Measurements from ENCODE around the gene ERICH6.

DNA sequence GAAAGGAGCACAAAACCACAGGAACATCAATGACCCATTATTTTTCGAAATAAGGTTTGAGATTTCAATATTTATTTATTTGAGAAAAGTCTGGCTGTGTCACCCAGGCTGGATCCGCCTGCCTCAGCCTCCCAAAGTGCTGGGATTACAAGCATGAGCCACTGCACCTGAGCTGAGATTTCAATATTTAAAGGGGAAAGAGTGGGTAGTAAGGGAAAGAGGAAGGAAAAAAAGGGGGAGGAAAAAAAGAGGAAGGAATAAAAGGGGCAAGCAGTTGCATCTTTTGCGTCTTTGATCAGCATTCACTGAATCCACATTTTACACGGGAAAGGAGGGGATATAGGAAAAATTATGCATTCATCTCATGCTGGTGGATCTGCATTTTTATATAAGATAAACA is 47.4 kb downstream of the ERICH6 start:
- TF ChIP-seq, protein P1, sequence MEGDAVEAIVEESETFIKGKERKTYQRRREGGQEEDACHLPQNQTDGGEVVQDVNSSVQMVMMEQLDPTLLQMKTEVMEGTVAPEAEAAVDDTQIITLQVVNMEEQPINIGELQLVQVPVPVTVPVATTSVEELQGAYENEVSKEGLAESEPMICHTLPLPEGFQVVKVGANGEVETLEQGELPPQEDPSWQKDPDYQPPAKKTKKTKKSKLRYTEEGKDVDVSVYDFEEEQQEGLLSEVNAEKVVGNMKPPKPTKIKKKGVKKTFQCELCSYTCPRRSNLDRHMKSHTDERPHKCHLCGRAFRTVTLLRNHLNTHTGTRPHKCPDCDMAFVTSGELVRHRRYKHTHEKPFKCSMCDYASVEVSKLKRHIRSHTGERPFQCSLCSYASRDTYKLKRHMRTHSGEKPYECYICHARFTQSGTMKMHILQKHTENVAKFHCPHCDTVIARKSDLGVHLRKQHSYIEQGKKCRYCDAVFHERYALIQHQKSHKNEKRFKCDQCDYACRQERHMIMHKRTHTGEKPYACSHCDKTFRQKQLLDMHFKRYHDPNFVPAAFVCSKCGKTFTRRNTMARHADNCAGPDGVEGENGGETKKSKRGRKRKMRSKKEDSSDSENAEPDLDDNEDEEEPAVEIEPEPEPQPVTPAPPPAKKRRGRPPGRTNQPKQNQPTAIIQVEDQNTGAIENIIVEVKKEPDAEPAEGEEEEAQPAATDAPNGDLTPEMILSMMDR (IDR thresholded peaks at IDR 0.05; ENCODE audit: low read depth, low read length): no peak
- TF ChIP-seq EZH2phosphoT487 (IDR thresholded peaks at IDR 0.05; ENCODE audit: low read depth): no peak

All from OCI-LY3 (cell line).